Heart right ventricle (tissue), 16 donors: Measurements from ENCODE around the gene FCMR. TPM values are rescaled to one million over a fixed set of nuclear protein-coding genes. Genes with fewer than 3 reads are reported as not detected.

ENCODE experiments used
- ATAC-seq, 8 donors: fragments of 200-7000 bp; cut with Tn5 transposase; one replicate each; pipeline ENCODE4 v1.9.1; 2020; ENCODE audit warnings: mild to moderate bottlenecking in 8 of 8, moderate library complexity in 8 of 8, moderate number of reproducible peaks in 1 of 8
- DNase-seq, 2 donors: peaks; one replicate each; pipeline ENCODE4 v3.0.0-alpha.2; 2020
- H3K27ac ChIP-seq, 10 donors: fragments of 200-600 bp; sonication (generic) in 2 of 10; one replicate each; pipeline versions ENCODE4 v1.5.0 to v1.8.0; 2020 to 2022; ENCODE audit warnings: mild to moderate bottlenecking in 3 of 10
- H3K27me3 ChIP-seq, 7 donors: fragments of 200-600 bp; one replicate each; pipeline ENCODE4 v1.8.0; 2021 to 2022; ENCODE audit warnings: mild to moderate bottlenecking in 2 of 7
- H3K36me3 ChIP-seq, 9 donors: fragments of 200-600 bp; sonication (generic) in 1 of 9; one replicate each; pipeline versions ENCODE4 v1.5.0 to v1.8.0; 2020 to 2022; ENCODE audit warnings: mild to moderate bottlenecking in 2 of 9
- H3K4me1 ChIP-seq, 9 donors: fragments of 200-600 bp; sonication (generic) in 1 of 9; one replicate each; pipeline versions ENCODE4 v1.5.0 to v1.8.0; 2020 to 2022; ENCODE audit warnings: mild to moderate bottlenecking in 4 of 9
- H3K4me3 ChIP-seq, 10 donors: fragments of 200-600 bp; sonication (generic) in 2 of 10; one replicate each; pipeline versions ENCODE4 v1.5.0 to v1.8.0; 2020 to 2022; ENCODE audit warnings: mild to moderate bottlenecking in 7 of 10, moderate library complexity in 2 of 10
- H3K9me3 ChIP-seq, 11 donors: fragments of 200-600 bp in 10 of 11; sonication (generic) in 2 of 11; one replicate each; pipeline versions ENCODE4 v1.5.0 to v1.8.0; 2013 to 2022; ENCODE audit warnings: mild to moderate bottlenecking in 2 of 11, control low read depth in 1 of 11, moderate library complexity in 1 of 11
- CTCF ChIP-seq, 9 donors: fragments of 200-600 bp; sonication (generic) in 2 of 9; IDR thresholded peaks; one replicate each; pipeline versions ENCODE4 v1.5.0 to v1.8.0; 2021 to 2022; ENCODE audit warnings: antibody characterized with exemption in 9 of 9, mild to moderate bottlenecking in 5 of 9, moderate library complexity in 1 of 9
- WGBS, 2 donors: extraction: QIAGEN DNeasy Blood & Tissue Kit; methylation state at CpG; one replicate each; pipeline ENCODE4 v1.1.7; 2013; ENCODE audit warnings: inconsistent platforms in 1 of 2; 5-methylcytosine and 5-hydroxymethylcytosine counted together
- intact Hi-C, 10 donors: fragments of 100-400 bp; cut with DNase I; formaldehyde crosslinking; loops; one replicate each; pipeline versions ENCODE4 v1.11.1 to v1.14.2; 2022
- polyA plus RNA-seq, 2 donors: library from polyadenylated mRNA; stranded (reverse); fragments of 200-250 nt; gene quantifications; one replicate each; pipeline ENCODE4 v1.2.3, GENCODE V29; 2013
- total RNA-seq, 10 donors: library from RNA; stranded (reverse); fragmentation: NEBNext Ultra II Directional in 3 of 10; extraction: Animal tissue kit (Norgen Biotek cat#: 25700) in 3 of 10; gene quantifications; one replicate each; pipeline versions ENCODE4 v1.2.1 to v1.2.4, GENCODE V29; 2021 to 2023
- donor health status: Arrhythmogenic right ventricular cardiomyopathy.
- donor health status: ischemic (EF 13 %, LVEDD 7.1; RV severe dilation, severe dysfunction).
- donor health status: healthy with polysubstance abuse.
- donor health status: DM: no; HTN: yes; CAD: no.
- donor health status: DM: no; HTN: no; CAD: no.
- donor health status: ischemic (EF 25% LVEDD 6.9; RV normal size, moderate dysfunction).
- donor health status: ischemic (EF 25% LVEDD 5.7; RV mildly dilated, moderate dysfunction).
- donor health status: healthy.
- donor health status: DM: yes; HTN: yes; CAD: no.
- donor health status: Ischemic cardiomyopathy.
- donor health status: ischemic (EF 35%, LVEDD 5.7; RV mildly dilated, moderate dysfunction).
- donor health status: nonischemic (EF 11% LVEDD 7.7; RV severe dilation, severe dysfunction).
- donor health status: DM: yes; HTN: yes; CAD: no.
- donor health status: PGD.
- donor health status: ischemic (EF 29% LVEDD 5.4; RV normal size, mild dysfunction).
- donor health status: nonischemic (EF 23%, LVEDD 6.1; RV moderate dilation, normal function).

The FCMR gene
- total and polyA plus RNA-seq, 12 donors: 0.37 to 13.4 (median 3.5) TPM

- Histone ChIP-seq H3K36me3 (no peaks in the 10 kb centered on the region), H3K9me3 (no peaks in the 10 kb centered on the region), H3K4me3 (no peak overlapping the region), H3K4me1 (peaks cover 0 to 11% (median 0%) of the 10 kb centered on the region in 9 donors), H3K27me3 (peaks cover 0 to 12% (median 0%) of the 10 kb centered on the region in 7 donors), H3K27ac (no peak overlapping the region)
- peak in 1 of 2 donors; percentile 31 for DNase-seq
- intact Hi-C loops: no loop called here
- 72 to 73% methylated on average over 8 of the region's 8 CpGs for WGBS, 2 donors
- ATAC-seq: peak in 3 of 8 donors; percentile 27 to 45 (median 30)
- peak in 7 of 9 donors; percentile 38 to 83 (median 46) for TF ChIP-seq CTCF (IDR thresholded peaks at IDR 0.05)
These were observed 11.7 kb upstream of the FCMR start for GRCh38 chr1:206933333-206933945.

GRCh38 chr1:206932177-206932576 lies 10.4 kb upstream of the FCMR start:
- TF ChIP-seq CTCF (IDR thresholded peaks at IDR 0.05): no peak
- no peak overlapping the region for H3K27ac ChIP-seq
- intact Hi-C loops: no loop called here
- H3K27me3 ChIP-seq: peaks cover 0 to 10% (median 0%) of the 10 kb centered on the region in 7 donors
- H3K4me3 ChIP-seq: no peak overlapping the region
- DNase-seq (no peak), ATAC-seq (no peak)
- H3K9me3 ChIP-seq: no peaks in the 10 kb centered on the region
- peaks cover 0 to 11% (median 0%) of the 10 kb centered on the region in 9 donors for H3K4me1 ChIP-seq
- WGBS, 2 donors: 54 to 73% methylated on average over 8 of the region's 8 CpGs
- no peaks in the 10 kb centered on the region for H3K36me3 ChIP-seq

GRCh38 chr1:206931709-206932108 lies 10.0 kb upstream of the FCMR start:
- ATAC-seq: no peak
- H3K9me3 ChIP-seq: no peaks in the 10 kb centered on the region
- H3K27ac ChIP-seq: no peak overlapping the region
- no peak for DNase-seq
- WGBS, 2 donors: 76 to 77% methylated on average over 6 of the region's 6 CpGs
- no peak for TF ChIP-seq CTCF (IDR thresholded peaks at IDR 0.05)
- no peaks in the 10 kb centered on the region for H3K36me3 ChIP-seq
- H3K27me3 ChIP-seq: peaks cover 0 to 5% (median 0%) of the 10 kb centered on the region in 7 donors
- intact Hi-C loops: no loop called here
- no peak overlapping the region for H3K4me3 ChIP-seq
- peaks cover 0 to 11% (median 0%) of the 10 kb centered on the region in 9 donors for H3K4me1 ChIP-seq

- peaks cover 0 to 16% (median 0%) of the 10 kb centered on the region in 9 donors for H3K4me1 ChIP-seq
- no peak overlapping the region for H3K4me3 ChIP-seq
- peak in 1 of 8 donors; percentile 30 for ATAC-seq
- intact Hi-C loops: no loop called here
- H3K27me3 ChIP-seq: no peaks in the 10 kb centered on the region
- H3K27ac ChIP-seq: peak overlapping the region in 1 of 10 donors; percentile 38
- TF ChIP-seq CTCF (IDR thresholded peaks at IDR 0.05): no peak
- no peaks in the 10 kb centered on the region for H3K9me3 ChIP-seq
- WGBS, 2 donors: 76 to 81% methylated on average over 17 of the region's 17 CpGs
- H3K36me3 ChIP-seq: no peaks in the 10 kb centered on the region
- no peak for DNase-seq
These were observed 8.6 kb upstream of the FCMR start for GRCh38 chr1:206930210-206930798.
